ENCODE measurements around the gene CCN2. TPM values are rescaled to one million over a fixed set of nuclear protein-coding genes. Genes with fewer than 3 reads are reported as not detected.

Gene CCN2
- total RNA-seq, 4 donors from 2014 or later: 8.9 to 110 (median 25.9) TPM

GRCh38 chr6:131997429-131998153 is 46.4 kb upstream of the CCN2 start:
- no peak for DNase-seq
- intact Hi-C loops (cut with DNase I): no loop called here
- H3K36me3 ChIP-seq: no peaks in the 10 kb centered on the region
- H3K27ac ChIP-seq: peak overlapping the region in 3 of 4 donors; percentile 34 to 66 (median 56)
- peaks cover 0 to 5% (median 0%) of the 10 kb centered on the region in 3 donors for H3K9me3 ChIP-seq
- no peaks in the 10 kb centered on the region for H3K27me3 ChIP-seq
- H3K4me3 ChIP-seq: no peak overlapping the region
- TF ChIP-seq POLR2A (IDR thresholded peaks at IDR 0.05): no peak
- TF ChIP-seq CTCF (IDR thresholded peaks at IDR 0.05): no peak
- WGBS, 2 donors: 76 to 84% methylated on average over 7 of the region's 7 CpGs
- peaks cover 0 to 6% (median 0%) of the 10 kb centered on the region in 3 donors for H3K4me1 ChIP-seq

GRCh38 chr6:131995917-131996316 is 44.7 kb upstream of the CCN2 start:
- H3K36me3 ChIP-seq: no peaks in the 10 kb centered on the region
- peaks cover 0 to 6% (median 0%) of the 10 kb centered on the region in 3 donors for H3K4me1 ChIP-seq
- no peak overlapping the region for H3K4me3 ChIP-seq
- WGBS, 2 donors: 21 to 65% methylated on average over 1 of the region's 1 CpG
- no peak for DNase-seq
- H3K27me3 ChIP-seq: no peaks in the 10 kb centered on the region
- intact Hi-C loops (cut with DNase I): no loop called here
- H3K27ac ChIP-seq: peak overlapping the region in 1 of 4 donors; percentile 4
- TF ChIP-seq POLR2A (IDR thresholded peaks at IDR 0.05): no peak
- TF ChIP-seq CTCF (IDR thresholded peaks at IDR 0.05): no peak
- peaks cover 0 to 5% (median 0%) of the 10 kb centered on the region in 3 donors for H3K9me3 ChIP-seq

GRCh38 chr6:131992557-131992956 is 41.4 kb upstream of the CCN2 start:
- 60 to 63% methylated on average over 2 of the region's 2 CpGs for WGBS, 2 donors
- H3K27me3 ChIP-seq: no peaks in the 10 kb centered on the region

GRCh38 chr6:131989036-131989435 is 37.9 kb upstream of the CCN2 start:
- peaks cover 0 to 5% (median 0%) of the 10 kb centered on the region in 3 donors for H3K9me3 ChIP-seq
- DNase-seq: no peak
- no peaks in the 10 kb centered on the region for H3K36me3 ChIP-seq
- no peaks in the 10 kb centered on the region for H3K4me1 ChIP-seq
- no peak overlapping the region for H3K4me3 ChIP-seq
- TF ChIP-seq POLR2A (IDR thresholded peaks at IDR 0.05) (no peak), CTCF (IDR thresholded peaks at IDR 0.05) (no peak)
- no peak overlapping the region for H3K27ac ChIP-seq
- no peaks in the 10 kb centered on the region for H3K27me3 ChIP-seq
- intact Hi-C loops (cut with DNase I): no loop called here
- 62 to 70% methylated on average over 4 of the region's 4 CpGs for WGBS, 2 donors

More at GRCh38 chr6:131992557-131992956, 41.4 kb upstream of the CCN2 start:
- H3K36me3 ChIP-seq: no peaks in the 10 kb centered on the region
- no peak overlapping the region for H3K27ac ChIP-seq
- no peak for DNase-seq
- intact Hi-C loops (cut with DNase I): no loop called here
- H3K4me1 ChIP-seq: peaks cover 0 to 6% (median 0%) of the 10 kb centered on the region in 3 donors
- H3K9me3 ChIP-seq: peaks cover 0 to 5% (median 0%) of the 10 kb centered on the region in 3 donors
- H3K4me3 ChIP-seq: no peak overlapping the region
- TF ChIP-seq CTCF (IDR thresholded peaks at IDR 0.05) (no peak), POLR2A (IDR thresholded peaks at IDR 0.05) (no peak)

GRCh38 chr6:131982740-131983259 is 31.6 kb upstream of the CCN2 start:
- 69 to 81% methylated on average over 2 of the region's 2 CpGs for WGBS, 2 donors
- Histone ChIP-seq H3K9me3 (no peaks in the 10 kb centered on the region), H3K4me1 (peaks cover 0 to 18% (median 0%) of the 10 kb centered on the region in 3 donors), H3K4me3 (no peak overlapping the region), H3K27me3 (no peaks in the 10 kb centered on the region), H3K27ac (peak overlapping the region in 1 of 4 donors; percentile 9), H3K36me3 (no peaks in the 10 kb centered on the region)
- intact Hi-C loops (cut with DNase I): no loop called here
- DNase-seq: no peak
- TF ChIP-seq CTCF (IDR thresholded peaks at IDR 0.05) (no peak), POLR2A (IDR thresholded peaks at IDR 0.05) (no peak)
